ENCODE data around the gene TM7SF2. TPM values are rescaled to one million over a fixed set of nuclear protein-coding genes. Genes with fewer than 3 reads are reported as not detected.
A peak's percentile ranks its signal among the peaks of the same experiment; 100 is the strongest.

The TM7SF2 gene
- total and polyA plus RNA-seq, 11 donors, result 17.6 to 752 (median 74.6) TPM

DNA sequence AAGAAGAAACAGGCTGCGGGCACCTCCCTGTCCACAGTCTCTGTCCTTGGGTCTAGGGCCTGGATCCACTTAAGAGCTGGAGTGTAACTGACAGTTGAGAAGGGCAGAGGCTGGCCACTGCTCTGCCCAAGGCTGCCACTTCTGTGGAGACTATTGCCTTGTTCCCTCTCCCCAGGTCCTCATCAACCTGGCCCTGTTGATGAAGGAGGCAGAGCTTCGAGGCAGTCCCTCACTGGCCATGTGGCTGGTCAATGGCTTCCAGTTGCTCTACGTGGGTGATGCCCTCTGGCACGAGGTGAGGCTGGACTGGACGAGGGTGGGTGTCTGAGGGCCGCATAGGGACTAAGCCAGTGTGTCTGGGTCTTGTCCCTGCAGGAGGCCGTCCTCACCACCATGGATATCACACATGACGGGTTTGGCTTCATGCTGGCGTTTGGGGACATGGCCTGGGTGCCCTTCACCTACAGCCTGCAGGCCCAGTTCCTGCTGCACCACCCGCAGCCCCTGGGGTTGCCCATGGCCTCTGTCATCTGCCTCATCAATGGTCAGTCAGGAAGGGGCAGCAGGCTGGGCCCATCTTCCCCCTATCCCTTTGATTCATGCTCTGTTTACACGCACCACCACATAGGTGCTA is 3.0 kb downstream of the TM7SF2 start:
- no peak for TF ChIP-seq POLR2A (IDR thresholded peaks at IDR 0.05)
- TF ChIP-seq, protein P1, sequence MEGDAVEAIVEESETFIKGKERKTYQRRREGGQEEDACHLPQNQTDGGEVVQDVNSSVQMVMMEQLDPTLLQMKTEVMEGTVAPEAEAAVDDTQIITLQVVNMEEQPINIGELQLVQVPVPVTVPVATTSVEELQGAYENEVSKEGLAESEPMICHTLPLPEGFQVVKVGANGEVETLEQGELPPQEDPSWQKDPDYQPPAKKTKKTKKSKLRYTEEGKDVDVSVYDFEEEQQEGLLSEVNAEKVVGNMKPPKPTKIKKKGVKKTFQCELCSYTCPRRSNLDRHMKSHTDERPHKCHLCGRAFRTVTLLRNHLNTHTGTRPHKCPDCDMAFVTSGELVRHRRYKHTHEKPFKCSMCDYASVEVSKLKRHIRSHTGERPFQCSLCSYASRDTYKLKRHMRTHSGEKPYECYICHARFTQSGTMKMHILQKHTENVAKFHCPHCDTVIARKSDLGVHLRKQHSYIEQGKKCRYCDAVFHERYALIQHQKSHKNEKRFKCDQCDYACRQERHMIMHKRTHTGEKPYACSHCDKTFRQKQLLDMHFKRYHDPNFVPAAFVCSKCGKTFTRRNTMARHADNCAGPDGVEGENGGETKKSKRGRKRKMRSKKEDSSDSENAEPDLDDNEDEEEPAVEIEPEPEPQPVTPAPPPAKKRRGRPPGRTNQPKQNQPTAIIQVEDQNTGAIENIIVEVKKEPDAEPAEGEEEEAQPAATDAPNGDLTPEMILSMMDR (IDR thresholded peaks at IDR 0.05), result no peak
- peaks cover 0 to 5% (median 0%) of the 10 kb centered on the region in 9 donors for H3K27me3 ChIP-seq
- no peak overlapping the region for H3K4me3 ChIP-seq
- ATAC-seq (no peak), DNase-seq (peak in 2 of 5 donors; percentile 7 to 21)
- intact Hi-C loops (cut with DNase I), result loop anchor here (5.0 to 10.0 kb wide), 11 partner anchors 68 to 413 kb away; partner anchors contain the start of genes ARL2 (in 5 of the 10), CAPN1 (in 3 of the 10), CDC42BPG (in 2 of the 10) and DPF2 (in 1 of the 10)
- H3K9me3 ChIP-seq, result no peaks in the 10 kb centered on the region
- peaks cover 0 to 33% (median 22%) of the 10 kb centered on the region in 9 donors for H3K36me3 ChIP-seq
- H3K27ac ChIP-seq, result no peak overlapping the region
- peaks cover 0 to 70% (median 49%) of the 10 kb centered on the region in 12 donors for H3K4me1 ChIP-seq
- 87 to 91% (median 89%) methylated on average over 4 to 11 of the region's 11 CpGs for WGBS, 4 donors

DNA sequence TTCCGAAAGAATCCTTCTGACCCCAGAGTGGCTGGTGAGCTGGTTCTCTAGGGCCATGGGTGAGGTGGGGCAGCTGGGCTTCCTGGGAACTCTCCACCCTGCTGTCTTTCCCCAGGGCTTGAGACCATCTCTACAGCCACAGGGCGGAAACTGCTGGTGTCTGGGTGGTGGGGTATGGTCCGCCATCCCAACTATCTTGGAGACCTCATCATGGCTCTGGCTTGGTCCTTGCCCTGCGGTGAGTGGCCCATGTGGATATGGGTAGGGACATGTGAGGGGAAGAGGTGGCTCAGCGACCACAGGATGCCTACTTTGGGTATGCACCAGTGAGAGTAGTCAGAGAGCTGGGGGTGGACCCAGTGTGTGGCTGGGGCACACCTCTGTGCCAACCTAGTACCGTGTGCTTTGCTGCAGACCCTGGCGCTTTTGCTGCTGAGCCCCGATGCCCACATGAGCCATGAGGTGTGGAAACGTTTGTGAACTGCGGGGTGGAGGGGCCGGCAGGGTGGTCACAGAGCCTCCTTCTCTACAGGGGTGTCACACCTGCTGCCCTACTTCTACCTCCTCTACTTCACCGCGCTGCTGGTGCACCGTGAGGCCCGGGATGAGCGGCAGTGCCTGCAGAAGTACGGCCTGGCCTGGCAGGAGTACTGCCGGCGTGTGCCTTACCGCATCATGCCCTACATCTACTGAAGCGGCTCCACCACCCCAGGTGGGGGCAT is 3.9 kb downstream of the TM7SF2 start:
- no peak overlapping the region for H3K4me3 ChIP-seq
- intact Hi-C loops (cut with DNase I), result loop anchor here (5.0 to 10.0 kb wide), 9 partner anchors 69 to 341 kb away; partner anchors contain the start of genes ARL2 (in 5 of the 10), CDC42BPG (in 2 of the 10), CAPN1 (in 1 of the 10) and DPF2 (in 1 of the 10)
- DNase-seq, result peak in 2 of 5 donors; percentile 8 to 25
- TF ChIP-seq, protein P1 (IDR thresholded peaks at IDR 0.05), result no peak
- no peak for TF ChIP-seq POLR2A (IDR thresholded peaks at IDR 0.05)
- peaks cover 0 to 38% (median 27%) of the 10 kb centered on the region in 9 donors for H3K36me3 ChIP-seq
- peaks cover 0 to 5% (median 0%) of the 10 kb centered on the region in 9 donors for H3K27me3 ChIP-seq
- 89 to 95% (median 93%) methylated on average over 17 to 21 of the region's 21 CpGs for WGBS, 4 donors
- no peak for ATAC-seq
- no peak overlapping the region for H3K27ac ChIP-seq
- peaks cover 0 to 71% (median 47%) of the 10 kb centered on the region in 12 donors for H3K4me1 ChIP-seq
- H3K9me3 ChIP-seq, result no peaks in the 10 kb centered on the region

DNA sequence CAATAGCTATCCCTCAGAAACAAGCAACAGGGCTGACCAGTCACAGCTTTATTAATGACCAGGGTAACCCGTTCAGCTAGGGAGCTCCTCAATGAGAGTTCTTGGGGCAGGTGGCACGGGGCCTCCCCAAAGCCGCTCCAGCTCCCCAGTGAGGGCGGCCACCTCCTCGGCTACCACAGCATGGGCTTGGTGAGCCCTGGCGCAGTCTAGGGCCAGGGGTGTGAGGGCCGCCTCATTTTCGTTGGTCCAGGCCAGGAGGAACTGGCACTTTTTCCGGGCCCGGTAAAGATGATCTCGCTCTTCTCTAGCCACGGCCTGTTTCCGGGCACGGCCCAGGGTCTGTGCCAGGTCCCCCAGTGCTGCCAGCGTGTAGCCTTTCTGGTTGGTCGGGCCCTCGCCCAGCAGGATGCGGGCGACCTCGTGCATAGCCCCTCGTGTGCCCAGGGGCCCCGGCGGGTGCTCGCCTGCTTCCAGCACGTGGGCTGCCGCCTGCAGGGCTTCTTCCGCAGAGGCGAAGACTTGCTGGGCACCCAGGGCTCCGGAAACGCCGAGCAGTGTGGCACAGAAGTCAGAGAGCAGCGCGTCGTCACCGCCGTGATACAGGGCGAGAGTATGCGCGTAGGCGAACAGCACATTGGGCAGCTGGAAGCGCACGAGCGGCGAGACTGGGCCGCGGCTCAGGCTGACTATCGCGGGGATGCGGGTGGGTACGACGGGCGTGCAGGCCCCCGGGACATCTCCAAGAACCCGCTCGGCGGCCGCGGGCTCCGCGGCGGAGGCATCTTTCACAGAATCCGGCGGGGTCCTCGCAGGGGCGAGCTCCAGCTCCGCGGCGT is 4.9 kb downstream of the TM7SF2 start:
- WGBS, 4 donors, result 21 to 35% (median 27%) methylated on average over 37 to 68 of the region's 68 CpGs
- no peaks in the 10 kb centered on the region for H3K9me3 ChIP-seq
- H3K36me3 ChIP-seq, result peaks cover 0 to 45% (median 33%) of the 10 kb centered on the region in 9 donors
- peaks cover 0 to 5% (median 0%) of the 10 kb centered on the region in 9 donors for H3K27me3 ChIP-seq
- intact Hi-C loops (cut with DNase I), result loop anchor here (1.0 to 10.0 kb wide), 10 partner anchors 20 to 342 kb away; partner anchors contain the start of genes ARL2 (in 5 of the 10), CDC42BPG (in 2 of the 10), CAPN1 (in 1 of the 10) and DPF2 (in 1 of the 10)
- DNase-seq, result peak in 3 of 5 donors; percentile 20 to 48 (median 47)
- H3K4me3 ChIP-seq, result peak overlapping the region; percentile 67 to 99 (median 88)
- ATAC-seq, result peak in 1 of 4 donors; percentile 2
- peak overlapping the region; percentile 71 to 93 (median 84) for H3K27ac ChIP-seq
- H3K4me1 ChIP-seq, result peaks cover 0 to 71% (median 46%) of the 10 kb centered on the region in 12 donors
- TF ChIP-seq, protein P1 (IDR thresholded peaks at IDR 0.05), result no peak
- TF ChIP-seq POLR2A (IDR thresholded peaks at IDR 0.05), result no peak

Measured in heart left ventricle (tissue), 16 donors.